Measurements from ENCODE around the gene THEM5.

- TF ChIP-seq YY1 (IDR thresholded peaks at IDR 0.05; ENCODE audit: insufficient read depth, insufficient read length) (no peak), ZNF274 (IDR thresholded peaks at IDR 0.05; ENCODE audit: low read depth, low read length) (no peak)
These were observed 4.7 kb upstream of the THEM5 start for GRCh38 chr1:151858030-151858746.

Measured in NT2/D1 (cell line).